ENCODE measurements around the gene DCTN5.

The DCTN5 gene

GRCh38 chr16:23694644-23695373, 53.5 kb downstream of the DCTN5 start:
- H3K4me3 ChIP-seq (ENCODE audit: low read length), result no peak overlapping the region
- no peak for TF ChIP-seq ZNF274 (IDR thresholded peaks at IDR 0.05; ENCODE audit: low read depth, low read length)

GRCh38 chr16:23695756-23696155, 54.5 kb downstream of the DCTN5 start:
- no peak overlapping the region for H3K4me3 ChIP-seq (ENCODE audit: low read length)
- TF ChIP-seq ZNF274 (IDR thresholded peaks at IDR 0.05; ENCODE audit: low read depth, low read length), result no peak

- TF ChIP-seq ZNF274 (IDR thresholded peaks at IDR 0.05; ENCODE audit: low read depth, low read length), result no peak
- H3K4me3 ChIP-seq (ENCODE audit: low read length), result no peak overlapping the region
Observed at GRCh38 chr16:23699100-23699499, 57.8 kb downstream of the DCTN5 start.

- H3K4me3 ChIP-seq (ENCODE audit: low read length), result no peak overlapping the region
- TF ChIP-seq ZNF274 (IDR thresholded peaks at IDR 0.05; ENCODE audit: low read depth, low read length), result no peak
Observed at GRCh38 chr16:23700093-23700492, 58.8 kb downstream of the DCTN5 start.

GRCh38 chr16:23700509-23700908, 59.2 kb downstream of the DCTN5 start:
- no peak overlapping the region for H3K4me3 ChIP-seq (ENCODE audit: low read length)
- no peak for TF ChIP-seq ZNF274 (IDR thresholded peaks at IDR 0.05; ENCODE audit: low read depth, low read length)

- H3K4me3 ChIP-seq (ENCODE audit: low read length), result no peak overlapping the region
- TF ChIP-seq ZNF274 (IDR thresholded peaks at IDR 0.05; ENCODE audit: low read depth, low read length), result no peak
Observed at GRCh38 chr16:23701045-23701444, 59.8 kb downstream of the DCTN5 start.

GRCh38 chr16:23702951-23703350, 61.7 kb downstream of the DCTN5 start:
- no peak overlapping the region for H3K4me3 ChIP-seq (ENCODE audit: low read length)
- TF ChIP-seq ZNF274 (IDR thresholded peaks at IDR 0.05; ENCODE audit: low read depth, low read length), result no peak

GRCh38 chr16:23704772-23705516, 63.7 kb downstream of the DCTN5 start:
- TF ChIP-seq ZNF274 (IDR thresholded peaks at IDR 0.05; ENCODE audit: low read depth, low read length), result no peak
- no peak overlapping the region for H3K4me3 ChIP-seq (ENCODE audit: low read length)

GRCh38 chr16:23705517-23705902, 64.2 kb downstream of the DCTN5 start:
- TF ChIP-seq ZNF274 (IDR thresholded peaks at IDR 0.05; ENCODE audit: low read depth, low read length), result no peak
- no peak overlapping the region for H3K4me3 ChIP-seq (ENCODE audit: low read length)

- no peak for TF ChIP-seq ZNF274 (IDR thresholded peaks at IDR 0.05; ENCODE audit: low read depth, low read length)
- no peak overlapping the region for H3K4me3 ChIP-seq (ENCODE audit: low read length)
Observed at GRCh38 chr16:23706439-23706838, 65.2 kb downstream of the DCTN5 start.

- no peak for TF ChIP-seq ZNF274 (IDR thresholded peaks at IDR 0.05; ENCODE audit: low read depth, low read length)
- H3K4me3 ChIP-seq (ENCODE audit: low read length), result no peak overlapping the region
Observed at GRCh38 chr16:23709536-23709935, 68.3 kb downstream of the DCTN5 start.

- no peak for TF ChIP-seq ZNF274 (IDR thresholded peaks at IDR 0.05; ENCODE audit: low read depth, low read length)
- no peak overlapping the region for H3K4me3 ChIP-seq (ENCODE audit: low read length)
Observed at GRCh38 chr16:23710008-23710407, 68.7 kb downstream of the DCTN5 start.

GRCh38 chr16:23710504-23710903, 69.2 kb downstream of the DCTN5 start:
- H3K4me3 ChIP-seq (ENCODE audit: low read length), result no peak overlapping the region
- no peak for TF ChIP-seq ZNF274 (IDR thresholded peaks at IDR 0.05; ENCODE audit: low read depth, low read length)

GRCh38 chr16:23711785-23712184, 70.5 kb downstream of the DCTN5 start:
- H3K4me3 ChIP-seq (ENCODE audit: low read length), result no peak overlapping the region
- no peak for TF ChIP-seq ZNF274 (IDR thresholded peaks at IDR 0.05; ENCODE audit: low read depth, low read length)

- H3K4me3 ChIP-seq (ENCODE audit: low read length), result no peak within 1 kb of the TSS
- no peak for TF ChIP-seq ZNF274 (IDR thresholded peaks at IDR 0.05; ENCODE audit: low read depth, low read length)
Observed at GRCh38 chr16:23712976-23713375, 71.7 kb downstream of the DCTN5 start, which contains the start of gene ERN2. Gene ERN2, minus strand, starts transcription at chr16:23713222. Its CDS starts 35 bp downstream, at chr16:23713187.
